ENCODE measurements around the gene GRAP2.
"Not testable (repeated sequence)": the region's sequence is repeated elsewhere in the genome, so short reads cannot be mapped to it uniquely, and the experiment has no call there.

GRAP2 gene

GRCh38 chr22:39897841-39898240 lies 3.0 kb upstream of the GRAP2 start:
- DNase-seq (ENCODE audit: low spot score) = no peak

DNA sequence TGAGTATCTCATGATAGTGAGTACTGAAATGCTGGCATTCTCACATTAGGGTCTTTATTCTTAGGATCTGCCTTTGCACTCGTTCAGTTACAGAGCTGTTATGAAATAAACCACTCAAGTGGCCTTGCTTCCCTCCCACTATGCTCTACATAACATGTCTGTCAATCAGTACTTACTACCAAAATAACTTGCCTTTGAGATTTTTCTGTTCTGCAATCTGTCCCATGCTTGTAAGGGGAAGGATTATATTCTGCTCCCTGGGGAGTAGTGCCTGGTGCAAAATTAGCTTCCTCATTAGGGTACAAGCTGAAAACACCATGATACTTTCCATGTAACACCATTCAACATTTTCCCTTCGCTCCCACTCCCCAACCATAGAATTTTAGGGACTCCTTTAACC lies 1.9 kb upstream of the GRAP2 start:
- DNase-seq (ENCODE audit: low spot score) = no peak

GRCh38 chr22:39901565-39902146 lies 772 bp downstream of the GRAP2 start:
- DNase-seq (ENCODE audit: low spot score) = no peak

DNA sequence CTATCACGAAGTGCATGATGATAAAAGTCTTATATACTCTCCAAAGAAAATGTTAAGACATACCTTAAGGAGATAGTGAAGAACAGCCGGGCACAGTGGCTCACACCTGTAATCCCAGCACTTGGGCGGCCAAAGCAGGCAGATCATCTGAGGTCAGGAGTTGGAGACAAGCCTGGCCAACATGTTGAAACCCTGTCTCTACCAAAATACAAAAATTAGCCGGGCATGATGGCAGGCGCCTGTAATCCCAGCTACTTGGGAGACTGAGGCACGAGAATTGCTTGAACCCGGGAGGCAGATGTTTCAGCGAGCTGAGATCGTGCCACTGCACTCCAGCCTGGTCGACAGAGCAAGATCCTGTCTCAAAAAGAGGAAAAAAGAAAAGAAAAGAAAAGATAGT lies 3.1 kb downstream of the GRAP2 start:
- not testable (repeated sequence) for DNase-seq (ENCODE audit: low spot score)

DNA sequence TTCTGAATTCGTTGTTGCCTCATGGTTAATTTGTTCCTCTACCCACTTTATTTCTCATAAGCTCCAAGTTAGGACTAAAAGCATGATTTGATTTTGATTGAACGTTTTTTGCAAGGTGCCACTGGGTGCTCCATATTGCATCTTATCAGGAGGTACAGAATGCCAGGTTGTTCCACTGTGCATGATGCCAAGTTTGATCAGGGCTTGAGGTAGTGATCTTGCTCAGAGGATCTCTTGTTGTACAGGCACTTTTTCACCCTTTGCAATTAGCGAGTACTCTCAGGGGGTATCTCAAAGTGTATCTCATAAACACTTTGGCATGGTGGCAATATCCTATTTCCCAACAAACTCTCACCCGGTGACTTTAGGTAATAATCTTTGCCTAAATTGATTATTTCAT lies 4.0 kb downstream of the GRAP2 start:
- no peak for DNase-seq (ENCODE audit: low spot score)

DNA sequence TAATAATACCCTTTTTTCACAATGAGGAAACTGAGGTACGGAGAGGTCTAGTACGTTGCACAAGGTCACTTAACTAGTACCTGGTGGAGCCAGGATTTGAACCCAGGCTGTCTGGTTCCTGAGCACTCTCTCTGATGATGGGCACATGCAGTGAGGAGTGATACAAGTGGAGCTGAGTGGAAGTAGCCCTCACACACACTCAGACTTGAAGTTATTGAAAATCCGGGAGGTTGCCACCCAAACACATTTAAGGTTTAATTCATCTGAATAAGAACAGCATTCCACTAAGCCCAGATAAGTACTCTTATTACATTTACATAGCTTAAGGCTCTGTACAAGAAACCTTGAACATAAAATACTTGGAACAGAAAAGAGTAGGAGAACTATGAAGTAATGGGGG lies 4.8 kb downstream of the GRAP2 start:
- no peak for DNase-seq (ENCODE audit: low spot score)

GRCh38 chr22:39906207-39906606 lies 5.3 kb downstream of the GRAP2 start:
- no peak for DNase-seq (ENCODE audit: low spot score)

DNA sequence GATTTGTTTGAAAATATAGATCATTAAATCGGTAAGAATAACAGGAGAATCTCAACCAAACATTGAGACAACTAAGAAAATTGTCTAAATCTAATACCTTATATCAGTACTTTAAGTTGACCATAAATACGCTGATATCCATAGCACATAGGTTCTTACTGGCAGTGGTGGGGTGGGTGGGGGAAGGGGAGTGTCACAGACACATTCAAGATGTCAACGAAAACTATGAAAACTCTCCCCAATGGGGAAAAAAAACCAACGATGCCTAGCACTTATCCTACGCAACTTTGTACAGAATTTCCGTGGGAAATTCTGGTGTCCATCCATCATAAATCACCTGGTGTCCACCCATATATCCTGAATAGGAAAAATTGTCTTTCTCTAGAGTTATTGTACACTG lies 6.2 kb downstream of the GRAP2 start:
- DNase-seq (ENCODE audit: low spot score) = no peak

GRCh38 chr22:39907605-39908097 lies 6.8 kb downstream of the GRAP2 start:
- DNase-seq (ENCODE audit: low spot score) = no peak

GRCh38 chr22:39908136-39908535 lies 7.3 kb downstream of the GRAP2 start:
- no peak for DNase-seq (ENCODE audit: low spot score)

DNA sequence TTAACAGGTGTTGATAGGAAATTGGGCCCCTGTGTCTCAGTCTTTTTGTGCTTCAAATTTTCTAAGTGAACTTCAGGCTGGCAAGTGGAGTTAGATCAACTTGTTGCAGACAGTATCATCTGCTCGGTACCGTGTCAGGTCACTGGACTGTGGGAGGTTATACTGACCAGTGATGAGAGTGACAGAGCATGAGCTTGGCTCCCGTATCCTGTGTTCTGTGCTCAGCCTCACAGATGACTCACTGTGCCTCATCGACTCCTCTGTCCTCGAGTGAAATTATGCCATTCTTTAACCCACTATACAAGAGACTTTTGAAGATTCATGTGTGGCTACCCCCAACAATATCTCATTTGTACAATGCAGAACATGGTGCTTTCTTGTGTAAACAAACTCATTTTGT lies 7.9 kb downstream of the GRAP2 start:
- DNase-seq (ENCODE audit: low spot score) = no peak

DNA sequence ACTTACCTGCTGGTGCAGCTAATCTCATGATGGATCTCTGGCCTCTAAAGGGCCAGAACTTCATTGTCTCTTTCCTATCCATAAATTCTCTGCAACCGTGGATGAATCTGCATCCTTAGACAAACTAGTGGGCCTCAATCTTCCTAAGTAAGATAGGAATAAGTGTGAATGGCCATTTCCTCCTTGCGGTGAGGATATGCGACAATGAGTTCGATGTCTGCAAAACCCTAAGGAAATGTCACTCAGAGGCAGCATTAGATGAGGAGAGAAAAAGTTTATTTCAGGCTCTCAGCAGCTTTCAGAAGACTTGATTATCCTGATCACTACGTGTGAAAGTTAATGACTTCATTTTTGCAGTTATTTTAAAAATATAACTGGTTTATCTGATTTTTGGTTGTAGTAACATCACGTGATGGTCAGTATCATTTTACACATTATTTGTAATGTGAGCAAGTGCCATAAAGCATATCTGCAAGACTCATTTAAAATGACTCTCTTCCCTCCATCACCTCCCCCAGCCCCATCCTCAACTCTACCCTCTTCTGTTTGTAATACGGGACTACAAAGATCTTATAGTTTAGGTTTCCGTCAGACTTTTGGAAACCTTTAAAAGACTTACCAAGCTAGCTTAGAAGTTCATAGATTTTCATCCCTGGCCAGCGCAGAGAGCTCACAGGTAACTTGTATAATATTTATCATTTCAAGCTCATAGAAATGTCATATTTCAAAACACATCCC lies 10.2 kb downstream of the GRAP2 start:
- DNase-seq (ENCODE audit: low spot score) = no peak

DNA sequence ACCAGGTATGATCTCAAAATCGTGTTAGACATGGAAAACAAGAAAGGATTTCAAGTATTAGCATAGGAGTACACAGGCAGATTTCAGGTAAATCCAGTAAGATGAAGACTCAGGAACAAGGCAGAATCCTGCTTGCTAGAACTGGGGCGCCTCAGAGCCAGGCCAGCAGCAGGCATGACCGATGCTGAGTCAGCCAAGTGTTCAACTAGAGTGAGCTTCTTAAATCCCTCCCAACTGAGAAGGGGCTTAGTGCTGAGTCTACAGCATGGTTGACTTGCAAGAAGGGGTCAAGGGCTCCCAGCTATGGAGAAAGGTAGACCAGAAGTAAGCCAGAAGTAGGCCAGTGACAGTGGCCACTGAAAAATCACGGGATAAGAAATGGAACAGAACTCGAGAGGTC lies 12.4 kb downstream of the GRAP2 start:
- DNase-seq (ENCODE audit: low spot score) = no peak

GRCh38 chr22:39913886-39914285 lies 13.0 kb downstream of the GRAP2 start:
- DNase-seq (ENCODE audit: low spot score) = no peak

DNA sequence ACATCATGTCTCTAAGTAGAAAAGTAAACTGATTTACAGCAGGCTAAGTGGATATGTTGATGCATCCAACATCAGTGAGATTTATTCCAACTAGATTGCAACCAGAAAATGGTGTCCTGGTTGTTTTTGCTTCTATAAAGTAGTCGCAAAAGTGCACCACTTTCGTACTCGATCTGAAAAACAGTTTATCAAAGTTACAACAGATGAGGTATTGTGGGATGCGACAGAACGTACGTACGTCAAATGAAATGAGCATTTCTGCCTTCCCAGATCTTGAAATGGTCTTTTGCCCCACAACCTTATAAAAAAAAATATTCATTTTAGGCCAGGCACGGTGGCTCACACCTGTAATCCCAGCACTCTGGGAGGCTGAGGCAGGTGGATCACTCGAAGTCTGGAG lies 13.7 kb downstream of the GRAP2 start:
- DNase-seq (ENCODE audit: low spot score) = no peak

DNA sequence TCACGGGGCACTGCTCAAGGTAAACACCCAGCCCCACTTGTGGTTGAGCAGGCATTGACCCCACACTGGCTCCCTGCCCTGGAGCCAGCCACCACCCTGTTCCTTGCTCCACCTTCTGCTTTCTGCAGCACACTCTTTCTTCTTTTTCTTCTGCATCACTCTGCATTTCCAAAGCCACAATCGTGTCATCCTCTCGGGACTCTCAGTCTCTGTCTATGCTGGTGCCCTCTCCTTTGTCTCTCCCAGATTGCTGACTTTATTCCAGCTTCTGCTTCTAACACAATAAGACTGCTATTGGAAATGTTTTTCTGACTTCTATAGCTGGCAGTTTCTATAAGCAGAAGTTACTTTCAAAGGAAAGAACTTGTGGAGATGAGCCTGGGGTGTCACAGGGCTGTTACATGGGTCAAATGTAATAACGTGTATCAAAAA lies 14.4 kb downstream of the GRAP2 start:
- DNase-seq (ENCODE audit: low spot score) = no peak

- no peak for DNase-seq (ENCODE audit: low spot score)
Measured at GRCh38 chr22:39916496-39916895, 15.6 kb downstream of the GRAP2 start.

- DNase-seq (ENCODE audit: low spot score) = no peak
Measured at GRCh38 chr22:39917197-39917643, 16.3 kb downstream of the GRAP2 start.

DNA sequence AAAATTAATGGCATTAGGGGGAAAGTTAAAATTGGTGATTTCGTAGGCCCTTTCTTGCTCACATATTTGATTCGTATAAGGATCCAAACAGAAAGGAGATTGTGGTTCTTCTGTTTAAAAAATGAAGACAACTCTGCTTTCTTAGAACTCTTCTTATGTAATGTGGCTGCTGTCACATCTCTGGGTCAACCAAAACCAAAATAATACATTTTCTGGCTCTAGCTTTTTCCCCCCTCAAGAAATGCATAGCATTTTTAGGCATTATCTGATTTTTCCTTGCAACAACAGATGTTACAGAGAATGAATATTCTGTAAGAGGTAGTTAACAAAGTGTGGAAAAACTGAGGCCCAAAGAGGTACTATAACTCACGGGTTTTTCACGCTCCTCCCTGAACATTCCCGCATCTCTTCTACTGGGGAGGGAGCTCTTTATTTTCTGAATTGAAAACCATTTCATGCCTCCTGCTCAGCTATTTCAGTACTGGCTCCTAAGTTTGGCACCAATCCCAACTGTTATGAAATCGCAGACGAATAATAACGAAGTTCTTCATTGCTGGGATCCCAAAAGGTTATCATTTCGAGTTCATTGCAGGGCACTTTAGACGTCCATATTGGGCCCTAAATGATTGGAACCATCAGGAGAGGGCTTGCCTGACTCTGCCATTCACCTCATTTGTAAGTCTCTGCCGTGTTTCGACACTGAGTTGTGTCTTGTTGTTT lies 17.1 kb downstream of the GRAP2 start:
- no peak for DNase-seq (ENCODE audit: low spot score)

DNA sequence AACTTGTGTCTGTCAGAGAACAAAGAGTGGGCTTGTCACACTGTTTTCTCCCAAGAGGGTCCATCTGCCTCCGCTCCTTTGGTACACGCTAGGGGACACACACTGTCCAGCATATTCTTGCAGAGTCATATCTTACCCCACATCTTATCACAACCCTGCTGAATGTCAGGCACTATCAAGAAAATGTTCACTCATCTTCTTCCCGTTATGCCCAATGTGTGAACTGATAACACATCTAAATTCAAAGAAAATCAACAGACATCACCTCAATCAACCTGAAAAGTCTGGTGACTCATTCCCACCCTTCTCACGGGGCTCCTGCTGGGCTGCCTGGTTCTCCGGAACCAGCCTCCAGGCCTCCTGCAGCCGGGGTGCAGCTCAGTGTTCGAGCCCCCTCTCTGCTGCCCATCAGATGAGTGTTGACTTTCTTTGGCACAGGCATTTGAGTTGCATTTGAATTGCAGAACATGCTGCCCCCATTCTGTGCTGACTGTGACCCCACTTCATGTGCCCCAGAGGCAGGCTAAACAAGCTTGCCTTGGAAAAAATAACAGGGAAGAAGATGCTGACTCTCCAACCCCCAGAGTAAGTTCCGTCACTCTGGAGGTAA lies 19.4 kb downstream of the GRAP2 start:
- DNase-seq (ENCODE audit: low spot score) = no peak

GRCh38 chr22:39923696-39924095 lies 22.8 kb downstream of the GRAP2 start:
- DNase-seq (ENCODE audit: low spot score) = no peak

- no peak for DNase-seq (ENCODE audit: low spot score)
Measured at GRCh38 chr22:39924286-39924685, 23.4 kb downstream of the GRAP2 start.
